ENCODE results near the gene CBX8.

The CBX8 gene

DNA sequence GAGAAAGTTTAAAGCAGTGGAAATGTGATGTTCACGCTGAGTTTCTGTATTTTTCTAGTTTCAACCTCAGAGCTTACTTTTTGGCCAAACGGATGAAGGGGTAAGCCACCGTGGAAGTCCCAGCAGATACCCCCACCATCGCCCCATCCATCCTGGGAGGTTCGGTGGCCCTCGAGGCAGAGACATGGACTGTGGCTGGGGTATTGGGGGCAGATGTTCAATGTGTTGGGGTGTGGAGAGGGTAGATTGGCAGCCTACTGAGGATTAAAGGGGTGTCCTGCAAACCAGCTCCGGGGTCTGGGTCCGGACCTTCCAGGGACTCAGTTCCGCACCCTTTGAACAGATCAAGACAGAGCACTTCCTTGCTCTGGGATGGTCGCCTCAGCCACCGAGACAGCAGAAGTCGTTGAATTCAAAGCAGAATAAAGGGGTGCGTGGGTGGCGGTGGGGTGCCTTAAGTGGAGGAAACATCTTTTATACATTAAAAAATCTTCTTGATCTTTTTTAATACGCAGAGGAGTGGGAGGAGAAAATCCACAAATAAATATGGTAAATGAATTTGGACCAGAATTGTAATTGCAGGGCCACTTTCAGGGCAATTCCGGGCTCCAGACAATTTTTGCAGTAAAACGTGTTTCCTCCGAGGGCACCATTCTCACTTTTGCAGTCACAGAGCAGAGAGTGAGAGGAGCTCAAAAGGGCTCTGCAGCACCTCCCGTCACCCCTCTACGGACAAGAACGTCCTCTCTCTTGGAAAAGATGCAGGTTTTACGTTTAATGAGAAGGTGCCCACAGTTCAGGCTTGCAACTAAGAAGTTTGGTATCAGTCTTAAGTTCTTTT is 8.2 kb upstream of the CBX8 start:
- no peak for DNase-seq (ENCODE audit: low read depth in 3 of 3)

DNA sequence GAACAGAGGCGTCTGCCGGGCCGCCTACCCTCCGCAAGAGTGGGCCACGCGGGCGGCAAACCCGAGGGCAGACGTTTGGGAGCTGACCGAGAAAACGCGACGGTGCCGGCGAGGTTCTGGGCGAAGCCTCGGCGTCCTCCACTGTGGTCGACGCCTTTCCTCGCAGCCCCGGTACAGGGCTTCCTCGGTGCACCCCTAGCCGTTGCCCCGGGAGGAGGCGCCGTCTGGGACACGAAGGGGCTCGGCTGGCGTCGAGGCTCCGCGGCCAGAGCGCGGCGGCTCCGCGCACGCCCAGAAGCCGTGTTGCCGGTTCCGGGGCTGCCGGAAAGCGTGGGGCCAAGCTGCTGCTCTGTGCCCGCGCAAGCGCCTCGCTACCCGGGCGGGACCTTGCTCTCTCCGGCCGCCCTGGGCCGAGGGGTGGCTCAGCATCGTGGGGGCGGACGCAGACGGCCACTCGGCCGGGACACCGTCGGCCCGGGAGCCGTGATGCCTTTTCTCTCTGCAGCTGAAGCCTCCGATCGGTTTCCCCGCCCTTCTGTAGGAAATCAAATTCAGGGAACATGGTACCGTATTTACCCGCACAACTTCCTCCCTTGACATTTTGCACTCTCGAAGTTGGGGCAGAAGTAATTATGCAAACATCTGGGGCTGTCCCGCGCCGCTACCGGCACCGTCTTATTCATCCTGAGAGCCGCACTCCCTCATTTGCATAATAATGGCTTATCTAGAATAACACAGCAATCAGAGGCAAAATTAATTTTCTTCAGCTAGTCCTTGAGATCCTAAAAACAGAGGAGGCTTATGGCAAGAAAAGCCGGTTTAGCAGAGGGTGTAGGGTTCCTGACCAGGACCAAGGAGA is 7.3 kb upstream of the CBX8 start:
- peak in 2 of 3 experiments; percentile 47 to 54 for DNase-seq (ENCODE audit: low read depth in 3 of 3)

DNA sequence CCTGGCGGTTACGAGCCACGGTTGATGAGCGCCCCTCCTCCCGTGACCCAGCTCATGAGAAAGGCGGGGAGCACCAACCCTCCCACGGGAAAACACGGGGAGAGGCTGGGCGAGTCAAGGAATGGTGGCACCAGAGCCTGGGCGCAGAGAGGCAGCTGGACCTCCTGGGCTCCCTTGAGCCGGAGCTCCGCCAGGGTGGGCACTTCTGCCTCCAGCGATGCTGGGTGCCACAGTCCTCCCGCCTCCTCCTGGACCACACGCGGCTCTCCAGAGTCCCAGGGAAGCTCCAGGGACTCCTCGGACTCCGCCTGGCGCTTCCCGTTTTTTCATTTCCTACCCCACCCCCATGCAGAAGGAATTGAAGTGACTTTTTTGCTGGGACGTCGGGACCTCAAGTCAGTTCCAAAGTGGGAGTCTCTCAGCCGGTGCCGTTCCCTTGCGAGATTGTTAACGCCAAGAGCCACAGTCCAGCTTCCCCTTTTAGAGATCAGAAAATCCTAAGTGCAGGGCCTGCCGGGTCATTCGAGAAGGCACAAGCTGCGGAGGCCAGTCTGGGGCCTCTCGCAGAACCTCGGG is 6.6 kb upstream of the CBX8 start:
- DNase-seq (ENCODE audit: low read depth in 3 of 3) = no peak

DNA sequence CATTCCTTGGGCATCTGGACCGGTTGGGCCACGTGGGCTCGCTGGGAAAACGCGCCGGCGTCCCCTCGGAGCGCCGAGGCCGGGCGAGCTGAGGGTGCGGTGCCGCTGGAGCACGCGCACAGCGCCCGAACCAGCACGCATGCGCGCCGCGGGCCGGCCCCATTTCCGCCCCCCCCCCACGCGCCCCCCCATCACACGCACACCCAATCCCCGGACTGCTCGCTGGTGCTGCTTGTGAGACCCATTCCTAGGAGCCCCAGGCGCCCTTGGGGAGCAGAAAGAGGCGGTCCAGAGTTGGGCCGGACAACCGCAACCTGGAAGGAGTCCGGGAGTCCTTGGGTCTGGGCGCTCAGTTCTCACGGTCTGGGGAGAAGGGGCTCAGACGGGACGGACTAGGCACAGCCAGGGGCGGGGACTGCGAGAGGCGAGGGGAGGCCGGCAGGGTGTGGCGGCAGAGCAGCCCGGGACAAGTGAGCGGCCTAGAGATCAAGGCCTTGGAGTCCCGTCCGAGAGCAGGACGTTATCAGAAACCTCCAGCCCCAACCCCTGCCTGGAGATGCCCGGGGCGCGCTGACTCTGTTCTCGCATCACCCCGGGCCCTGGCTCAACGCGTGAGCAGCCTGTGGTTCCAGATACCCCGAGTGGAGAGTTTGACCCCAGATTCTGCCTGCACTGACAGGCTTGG is 6.0 kb upstream of the CBX8 start:
- DNase-seq (ENCODE audit: low read depth in 3 of 3) = no peak

DNA sequence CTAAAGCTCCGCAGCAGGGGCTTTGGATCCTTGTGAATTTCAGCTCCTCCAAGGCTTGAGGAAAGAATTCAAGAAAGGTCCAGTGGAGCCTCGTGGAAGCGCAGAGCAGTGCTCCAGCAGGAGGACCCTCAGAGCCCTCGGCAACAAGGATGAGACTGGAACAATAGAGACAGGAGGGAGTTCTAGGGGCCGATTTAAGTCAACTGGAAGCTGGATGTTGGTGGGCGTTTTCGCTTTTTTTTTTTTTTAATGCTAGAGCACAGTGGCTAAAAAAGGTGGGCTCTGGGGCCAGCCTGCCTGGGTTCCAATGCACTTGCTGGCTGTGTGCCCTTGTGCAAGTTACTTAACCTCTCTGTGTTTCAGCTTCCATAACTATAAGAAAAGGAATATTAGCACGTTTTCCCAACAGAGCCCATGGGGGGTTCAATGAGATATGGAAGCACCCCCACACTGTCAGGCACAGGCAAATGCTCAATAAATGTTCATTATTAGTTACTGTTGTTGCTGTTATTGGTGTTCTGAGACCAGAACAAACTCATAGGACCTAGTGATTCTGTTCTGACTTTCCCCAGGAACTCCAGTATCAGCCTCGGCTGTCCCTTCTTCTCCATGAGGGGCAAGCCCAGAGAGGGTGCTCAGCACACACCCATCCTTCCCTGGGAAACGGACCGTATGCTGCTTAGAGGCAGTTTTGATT is 5.3 kb upstream of the CBX8 start:
- no peak for DNase-seq (ENCODE audit: low read depth in 3 of 3)

DNA sequence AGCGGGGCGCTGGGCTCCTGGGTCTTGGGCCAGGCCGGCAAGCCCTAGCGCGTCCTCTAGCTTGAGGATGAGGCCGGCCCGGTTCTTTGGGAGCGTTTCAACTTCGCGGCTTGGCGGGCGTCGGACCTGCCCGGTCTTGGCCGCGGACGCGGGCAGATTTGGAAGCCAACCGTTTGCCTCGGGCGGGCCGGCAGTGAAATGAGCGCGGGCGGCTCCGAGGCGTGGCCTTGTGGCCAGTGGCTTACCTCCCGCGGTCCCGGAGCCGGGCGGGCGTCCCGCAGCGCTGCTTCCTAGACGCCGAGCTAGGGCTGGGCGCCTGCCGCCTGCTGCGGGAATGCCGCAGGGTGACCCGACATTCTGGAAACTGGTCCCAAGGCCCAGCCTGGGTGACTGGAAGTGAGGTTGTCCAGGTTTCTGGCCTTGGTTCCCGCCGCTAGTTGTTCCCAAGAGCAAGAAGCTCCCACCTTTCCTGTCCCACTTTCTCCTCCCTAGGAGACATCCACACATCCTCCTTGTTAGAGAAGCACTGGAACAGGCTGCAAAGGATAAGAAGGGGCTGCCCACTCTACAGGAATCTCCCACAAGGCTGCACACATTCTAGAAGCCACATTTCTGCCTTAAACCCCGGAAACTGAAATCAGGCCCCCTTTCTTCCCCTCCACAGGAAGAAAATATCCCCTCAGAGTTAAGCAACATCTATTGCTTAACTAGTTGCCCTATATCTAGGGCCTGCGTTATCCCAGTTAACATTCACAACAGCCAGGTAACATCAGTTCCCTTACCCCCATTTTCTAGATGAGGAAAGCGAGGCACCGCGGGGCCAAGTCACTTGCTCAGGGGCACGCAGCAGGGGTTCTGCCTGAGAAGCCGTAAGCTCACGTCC is 4.5 kb upstream of the CBX8 start:
- DNase-seq (ENCODE audit: low read depth in 3 of 3) = no peak

DNA sequence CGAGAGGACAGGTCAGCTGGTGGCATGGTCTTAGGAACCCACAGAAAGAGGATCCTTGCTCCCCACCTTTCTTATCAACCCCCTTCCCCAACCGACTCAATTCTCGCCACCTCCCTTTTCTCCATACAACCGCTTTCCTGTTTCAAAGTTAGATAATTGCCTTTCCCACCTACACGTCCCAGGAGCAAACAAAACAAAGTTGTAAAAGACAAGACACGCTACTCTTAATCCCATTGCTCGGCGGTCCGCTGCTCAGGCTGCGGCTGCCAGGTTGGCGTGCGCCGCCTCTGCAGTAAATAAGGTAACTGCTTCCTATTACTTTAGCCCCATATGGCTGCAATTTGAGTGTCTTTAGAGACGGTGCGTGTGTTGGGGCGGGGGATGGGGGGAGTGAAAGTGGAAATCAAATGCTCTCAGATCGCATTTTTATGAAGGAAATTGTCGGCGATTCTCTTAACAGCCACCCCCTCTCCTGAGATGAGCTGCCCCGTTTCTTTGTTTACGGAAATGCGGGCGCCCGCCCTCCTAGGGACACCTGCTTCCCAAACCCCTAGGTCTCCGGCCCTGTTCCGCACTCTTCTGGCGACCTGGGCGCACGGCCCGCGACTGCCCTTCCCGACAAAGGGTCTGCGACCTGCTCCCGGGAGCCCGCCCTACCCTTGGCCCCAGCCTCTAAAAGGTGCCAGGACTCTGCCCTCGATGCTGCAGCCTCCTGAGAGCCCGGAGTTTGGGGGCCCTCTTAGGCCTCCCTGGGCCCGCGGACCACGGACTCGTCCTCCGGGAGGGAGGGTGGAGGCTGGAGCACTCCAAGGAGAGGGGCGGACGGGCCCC is 3.7 kb upstream of the CBX8 start:
- no peak for DNase-seq (ENCODE audit: low read depth in 3 of 3)

DNA sequence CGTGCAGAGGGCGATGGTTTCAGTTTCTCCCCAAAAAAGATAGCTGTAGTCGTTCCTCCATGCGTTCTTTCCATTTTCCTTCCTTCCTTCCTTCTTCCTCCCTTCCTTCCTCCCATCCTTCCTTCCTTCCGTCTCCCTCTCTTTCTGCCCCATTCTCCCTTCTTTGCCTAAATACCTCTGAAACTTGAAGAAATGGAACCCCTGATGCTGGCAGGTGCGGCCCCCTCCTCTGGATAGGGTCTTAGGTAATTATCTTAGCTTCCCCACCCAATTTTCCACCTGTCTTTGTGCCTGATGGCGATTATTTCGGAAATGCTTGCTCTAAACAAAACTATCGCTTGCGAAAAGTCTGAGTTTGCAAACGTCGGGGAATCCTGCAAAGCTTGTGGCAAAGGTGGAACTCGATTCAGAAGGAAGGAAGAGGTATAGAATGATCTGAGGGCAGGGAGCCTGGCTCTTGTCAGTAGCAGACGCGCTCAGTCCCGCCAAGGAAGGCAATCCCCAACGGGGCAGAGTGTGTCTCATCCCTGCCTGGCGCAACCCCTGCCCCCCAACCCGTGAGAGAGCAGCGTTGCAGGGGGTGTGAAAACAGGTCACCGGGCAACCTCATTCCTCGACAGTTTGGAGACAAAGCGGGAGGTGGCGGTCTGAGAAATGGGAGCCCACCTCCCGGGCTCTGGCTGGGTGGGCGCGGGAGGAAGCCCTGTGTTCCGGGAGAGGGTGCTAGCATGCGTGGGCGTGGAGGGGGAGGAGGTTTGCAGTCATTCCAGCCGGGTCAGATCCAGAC is 2.9 kb upstream of the CBX8 start:
- DNase-seq (ENCODE audit: low read depth in 3 of 3) = no peak

DNA sequence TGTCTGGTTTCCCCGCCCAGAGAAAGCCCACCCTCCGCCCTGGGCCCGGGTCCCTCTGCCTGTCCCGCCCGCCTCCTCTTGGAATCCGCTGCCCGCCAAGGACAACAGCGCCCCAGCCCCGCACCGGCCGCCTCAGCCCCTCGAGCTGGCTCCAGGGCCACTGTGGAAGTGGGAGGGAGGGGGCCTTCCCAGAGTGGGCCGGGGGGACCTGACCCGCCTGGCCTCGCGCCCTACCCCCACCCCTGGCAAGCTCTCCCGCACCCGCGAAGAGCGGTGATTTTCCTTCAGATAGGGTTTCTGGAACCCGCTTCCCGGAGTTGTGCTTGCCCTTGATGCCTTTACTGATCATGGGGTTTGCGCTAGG is 2.3 kb upstream of the CBX8 start:
- DNase-seq (ENCODE audit: low read depth in 3 of 3) = no peak

DNA sequence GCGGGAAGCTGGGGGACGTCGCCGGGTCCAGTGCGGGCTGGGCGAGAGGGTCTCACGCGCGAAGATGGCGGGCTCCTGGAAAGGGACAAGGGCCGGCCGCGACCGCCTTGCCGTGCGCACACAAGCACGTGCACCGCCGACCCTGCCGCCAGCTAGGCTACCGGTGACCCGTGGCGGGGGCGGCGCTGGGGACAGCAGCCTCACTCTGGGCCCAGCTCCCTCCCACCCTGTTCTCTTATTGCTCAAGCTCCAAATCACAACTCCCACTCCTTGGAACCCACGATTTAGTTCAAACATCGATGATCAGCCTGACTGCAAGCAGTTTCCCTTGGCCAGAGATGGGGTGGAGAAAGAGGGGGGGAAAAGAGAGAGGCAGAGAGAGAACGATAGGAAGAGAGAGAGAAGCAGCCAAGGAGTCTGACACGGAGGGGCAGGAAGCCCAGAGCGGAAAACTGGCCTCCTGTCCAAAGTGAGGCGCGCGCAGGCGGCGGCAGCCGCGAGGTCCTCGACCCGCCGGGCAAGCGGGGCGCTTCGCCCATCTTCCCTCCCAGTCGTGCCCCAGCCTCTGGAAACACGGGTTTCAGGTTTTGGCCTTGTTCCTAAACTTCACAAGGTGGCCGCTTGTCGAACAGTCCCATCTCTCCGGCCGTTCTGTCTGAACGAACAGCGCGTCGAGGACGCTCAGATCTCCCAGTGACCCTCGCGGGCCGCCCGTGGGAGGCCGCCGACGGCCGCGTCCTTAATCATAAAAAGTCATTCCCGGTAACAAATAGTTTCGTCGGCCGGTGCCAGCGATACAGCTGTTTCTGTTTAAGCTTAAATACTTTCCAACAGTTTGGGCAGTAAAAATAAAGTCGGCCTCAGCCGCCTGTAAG is 1.7 kb upstream of the CBX8 start:
- DNase-seq (ENCODE audit: low read depth in 3 of 3) = no peak

DNA sequence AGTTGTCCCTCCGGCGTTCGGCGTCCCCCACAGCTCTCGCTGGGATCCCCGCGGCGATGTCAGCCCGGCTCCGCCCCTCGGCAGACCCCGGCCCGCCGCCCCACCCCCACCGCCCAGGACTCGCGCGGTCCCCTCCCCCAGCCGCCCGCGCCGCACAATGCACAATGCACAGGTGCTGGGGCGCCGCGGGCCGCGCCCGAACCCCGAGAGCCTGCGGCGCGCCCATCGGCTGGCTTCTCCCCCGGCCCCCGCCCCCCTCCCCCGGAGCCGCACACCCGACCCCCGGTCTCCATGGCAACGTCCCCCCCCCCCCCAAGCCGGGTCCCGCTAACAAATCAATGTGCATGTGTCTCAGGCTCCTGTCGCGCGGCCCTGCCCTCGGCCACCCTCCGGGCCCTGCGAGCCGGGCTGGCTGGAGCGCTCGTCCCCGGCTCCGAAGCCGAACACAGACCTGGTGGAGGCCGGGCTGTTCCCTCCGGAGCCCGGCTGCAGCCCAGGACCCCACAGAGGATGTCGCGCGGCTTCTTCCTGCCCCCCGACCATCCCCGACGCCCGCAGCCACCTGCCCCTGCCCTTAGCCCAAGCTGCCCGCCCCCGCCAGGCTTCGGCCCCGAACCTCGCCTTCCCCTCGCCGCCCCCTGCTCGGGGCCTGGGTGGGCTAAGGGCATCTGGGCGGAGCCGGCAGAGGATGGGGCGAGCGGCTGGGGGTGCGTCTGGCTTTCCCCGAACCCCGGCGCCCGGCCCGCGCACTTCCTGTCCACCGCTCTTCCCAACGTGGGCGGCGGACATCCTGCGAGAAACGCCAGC is 818 bp upstream of the CBX8 start:
- no peak for DNase-seq (ENCODE audit: low read depth in 3 of 3)

DNA sequence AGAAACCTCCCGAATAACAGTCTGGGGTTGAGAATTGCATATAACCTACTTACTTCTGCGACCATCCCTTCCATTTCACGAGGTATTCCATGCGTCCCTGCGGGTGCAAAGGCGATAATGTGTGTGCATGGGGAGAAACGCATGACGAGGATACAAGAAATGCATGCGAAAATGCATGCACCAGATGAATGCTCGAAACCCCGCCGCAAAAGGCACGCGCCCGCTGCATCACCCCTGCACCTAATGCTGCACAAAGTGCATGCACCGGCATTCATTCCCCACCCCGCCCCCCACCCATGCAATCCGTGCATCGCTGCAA is 474 bp downstream of the CBX8 start:
- no peak for DNase-seq (ENCODE audit: low read depth in 3 of 3)

DNA sequence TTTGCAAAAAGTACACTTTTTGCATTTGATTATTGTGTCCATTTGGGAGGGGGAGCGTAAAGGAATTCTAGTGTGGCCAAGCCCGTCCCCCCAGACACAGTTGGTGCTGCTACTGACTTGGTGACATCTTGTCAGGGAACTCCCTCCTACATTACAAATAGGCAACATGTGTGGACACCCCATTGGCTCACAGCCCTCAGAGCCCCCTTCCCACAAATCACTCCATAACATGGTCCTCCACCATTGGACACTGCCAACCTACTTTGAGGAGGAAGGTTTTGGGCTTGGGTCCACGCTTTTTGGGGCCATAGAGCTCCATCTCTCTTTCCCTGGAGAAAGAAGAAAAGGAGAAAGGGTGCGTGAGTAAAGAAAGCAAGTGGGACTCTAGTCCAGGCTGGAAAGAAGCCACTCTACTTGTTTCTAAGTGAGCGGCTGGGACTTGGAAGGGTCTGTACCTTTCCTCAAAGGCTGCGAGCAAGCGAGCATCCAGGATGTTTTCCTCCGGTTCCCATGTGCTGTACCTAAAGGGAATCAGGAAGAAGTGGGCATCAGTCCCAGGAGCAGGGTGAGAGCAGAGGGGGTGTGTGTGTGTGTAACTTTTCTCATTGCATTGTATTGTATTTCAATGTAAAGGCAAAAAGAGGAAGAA is 958 bp downstream of the CBX8 start:
- DNase-seq (ENCODE audit: low read depth in 3 of 3) = no peak

DNA sequence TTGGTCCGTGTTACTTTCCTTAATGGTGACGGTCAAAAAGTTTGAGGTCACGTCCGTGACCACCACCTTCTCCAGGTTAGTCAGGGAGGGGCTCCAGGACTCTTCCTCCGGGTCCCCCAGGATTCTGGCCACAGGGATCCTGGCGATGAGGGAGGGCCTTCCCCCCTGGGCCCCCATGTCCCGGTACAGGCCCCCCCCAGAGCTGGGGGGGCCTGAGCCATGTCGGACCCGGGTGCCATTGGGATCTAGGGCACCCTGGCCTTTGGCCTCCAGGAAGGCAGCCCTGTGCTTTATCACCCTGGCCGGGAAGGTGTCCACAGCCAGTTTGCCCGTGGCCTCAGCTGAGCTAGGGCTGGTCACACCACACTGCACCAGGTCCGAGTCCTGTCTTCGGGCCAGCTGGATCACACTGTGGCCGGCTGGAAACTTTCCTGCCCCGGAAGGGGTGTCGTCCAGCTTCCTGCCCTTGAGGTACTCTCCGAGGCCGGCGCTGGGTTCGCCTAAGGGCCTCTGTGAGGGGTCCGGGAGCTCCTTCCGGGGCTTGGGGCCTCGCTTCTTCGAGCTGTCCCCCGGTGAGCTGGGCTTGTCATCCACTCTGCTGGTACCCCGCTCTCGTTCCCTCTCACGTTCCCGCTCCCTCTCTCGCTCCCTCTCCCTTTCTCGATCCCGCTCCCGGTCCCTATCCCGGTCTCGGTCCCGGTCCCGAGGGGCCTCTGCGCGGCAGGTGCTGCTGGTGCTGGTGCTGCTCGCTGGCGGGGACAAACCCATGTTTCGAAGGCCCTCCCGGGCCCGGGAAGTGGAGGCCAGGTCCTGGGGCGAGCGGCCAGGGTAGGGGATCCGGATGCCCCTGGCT is 2.0 kb downstream of the CBX8 start:
- DNase-seq (ENCODE audit: low read depth in 3 of 3) = no peak

DNA sequence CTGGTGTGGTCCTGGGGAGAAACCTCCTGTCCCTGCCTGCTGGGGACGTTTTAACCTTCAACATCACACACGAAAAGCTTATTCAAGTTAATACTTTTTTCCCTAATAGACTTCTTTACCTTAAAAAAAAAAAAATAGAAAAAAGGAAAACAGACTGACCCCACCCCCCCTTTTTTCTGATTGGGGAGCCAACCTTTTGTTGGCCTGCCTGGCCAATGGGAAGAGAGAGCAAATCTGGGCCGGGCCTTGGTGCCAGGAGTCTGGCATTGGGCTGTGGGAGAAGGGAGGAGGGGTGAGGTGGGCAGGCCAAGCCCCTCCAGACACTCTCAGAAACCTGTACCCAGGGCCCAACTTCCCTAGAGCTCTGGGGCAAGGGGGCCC is 3.0 kb downstream of the CBX8 start:
- DNase-seq (ENCODE audit: low read depth in 3 of 3) = no peak

Data from stimulated activated CD4-positive, alpha-beta T cell treated with anti-CD3 and anti-CD28 coated beads, TNF-alpha, amount 100 ng/mL, for 4 hours (primary cell).